IMR-90 (cell line): ENCODE results near the gene ALG1. TPM values are rescaled to one million over a fixed set of nuclear protein-coding genes. Genes with fewer than 3 reads are reported as not detected.

Experiments used
- ATAC-seq: fragments of 200-7000 bp; cut with Tn5 transposase; 2 replicates; pipeline ENCODE4 v1.9.1; 2020; ENCODE audit warnings: low read depth, mild to moderate bottlenecking, moderate library complexity
- BruUV-seq: library from RNA; stranded (reverse); fragments of 400-500 nt; replicated peaks from 2 replicates; lab custom pipeline; 2021; lab: Mats Ljungman, UMichigan
- CTCF ChIA-PET: fragments of 300-600 bp; formaldehyde crosslinking; extraction: SDS; loops from one replicate; lab custom pipeline; 2021; ENCODE audit warnings: antibody characterized with exemption; lab: Yijun Ruan, JAX
- POLR2A ChIA-PET: fragments of 300-600 bp; sonication (Branson Sonifier 250); formaldehyde crosslinking; loops from one replicate; lab custom pipeline; 2022; ENCODE audit warnings: antibody characterized with exemption; ENCODE audit not compliant: unreplicated experiment; lab: Charles Lee
- DNase-seq: peaks from one replicate; pipeline ENCODE4 v3.0.0; 2013
- H2AFZ ChIP-seq: replicated peaks from 2 replicates; pipeline ENCODE3; 2013; ENCODE audit warnings: low read length, mild to moderate bottlenecking; ENCODE audit not compliant: poor library complexity
- H2AK5ac ChIP-seq: 2 replicates; pipeline ENCODE4 v1.6.1; 2013; ENCODE audit warnings: low read depth, low read length, inconsistent platforms
- H2AK9ac ChIP-seq: replicated peaks from 2 replicates; pipeline ENCODE3; 2013; ENCODE audit warnings: mild to moderate bottlenecking, low read depth, low read length, moderate library complexity; ENCODE audit not compliant: poor library complexity
- H2BK120ac ChIP-seq: 2 replicates; pipeline ENCODE4 v1.6.1; 2013; ENCODE audit warnings: low read depth, low read length, inconsistent platforms
- H2BK15ac ChIP-seq: 3 replicates; pipeline ENCODE4 v1.6.1; 2013; ENCODE audit warnings: low read depth, low read length, inconsistent platforms
- H2BK20ac ChIP-seq: 2 replicates; pipeline ENCODE4 v1.6.1; 2013; ENCODE audit warnings: low read depth, mild to moderate bottlenecking, inconsistent platforms, low read length, moderate library complexity
- H2BK5ac ChIP-seq: 2 replicates; pipeline ENCODE4 v1.6.1; 2013; ENCODE audit warnings: mild to moderate bottlenecking, low read depth, low read length, inconsistent platforms; ENCODE audit not compliant: poor library complexity, severe bottlenecking
- H3K14ac ChIP-seq: replicated peaks from 2 replicates; pipeline ENCODE4 v1.6.1; 2013; ENCODE audit warnings: low read depth, low read length, inconsistent platforms
- H3K18ac ChIP-seq: 2 replicates; pipeline ENCODE4 v1.6.1; 2013; ENCODE audit warnings: low read depth, low read length, control low read depth
- H3K23ac ChIP-seq: 2 replicates; pipeline ENCODE4 v1.6.1; 2013; ENCODE audit warnings: low read depth, low read length, inconsistent platforms
- H3K27ac ChIP-seq: 2 replicates; pipeline ENCODE4 v1.5.1; 2013; ENCODE audit warnings: mild to moderate bottlenecking, control low read depth, low read length; ENCODE audit not compliant: insufficient read depth
- H3K27me3 ChIP-seq: 2 replicates; pipeline ENCODE4 v1.6.1; 2013; ENCODE audit warnings: low read length; ENCODE audit not compliant: control insufficient read depth, insufficient read depth
- H3K36me3 ChIP-seq: 2 replicates; pipeline ENCODE4 v1.6.1; 2013; ENCODE audit warnings: low read length, mixed read lengths; ENCODE audit not compliant: control insufficient read depth, insufficient read depth
- H3K4ac ChIP-seq: 2 replicates; pipeline ENCODE4 v1.6.1; 2013; ENCODE audit warnings: low read depth, low read length, inconsistent platforms
- H3K4me1 ChIP-seq: 2 replicates; pipeline ENCODE4 v1.6.1; 2013; ENCODE audit warnings: low read length, mixed read lengths; ENCODE audit not compliant: control insufficient read depth, insufficient read depth
- H3K4me2 ChIP-seq: 2 replicates; pipeline ENCODE4 v1.6.1; 2013; ENCODE audit warnings: low read depth, mild to moderate bottlenecking, control low read depth, low read length, moderate library complexity
- H3K4me3 ChIP-seq: 2 replicates; pipeline ENCODE4 v1.5.1; 2013; ENCODE audit warnings: low read depth, mild to moderate bottlenecking, control low read depth, low read length, moderate library complexity; ENCODE audit not compliant: insufficient read depth
- H3K56ac ChIP-seq: 2 replicates; pipeline ENCODE4 v1.6.1; 2013; ENCODE audit warnings: low read length, inconsistent platforms; ENCODE audit not compliant: insufficient read depth; ENCODE audit errors: extremely low read depth
- H3K79me1 ChIP-seq, 2 experiments: 2 replicates each; pipeline ENCODE4 v1.6.1; 2013; ENCODE audit warnings: low read length in 2 of 2, inconsistent platforms in 1 of 2, low read depth in 1 of 2
- H3K9ac ChIP-seq: 2 replicates; pipeline ENCODE4 v1.6.1; 2013; ENCODE audit warnings: low read depth, low read length, control low read depth
- H3K9me1 ChIP-seq: 2 replicates; pipeline ENCODE4 v1.6.1; 2013; ENCODE audit warnings: low read length, inconsistent platforms; ENCODE audit not compliant: insufficient read depth
- H3K9me3 ChIP-seq: 2 replicates; pipeline ENCODE4 v1.6.1; 2013; ENCODE audit warnings: low read length; ENCODE audit not compliant: control insufficient read depth, insufficient read depth
- H4K20me1 ChIP-seq: 2 replicates; pipeline ENCODE4 v1.6.1; 2013; ENCODE audit warnings: low read length, inconsistent platforms; ENCODE audit not compliant: insufficient read depth
- H4K5ac ChIP-seq: 2 replicates; pipeline ENCODE4 v1.6.1; 2013; ENCODE audit warnings: mild to moderate bottlenecking, low read depth, low read length, control low read depth
- H4K8ac ChIP-seq, 2 experiments: 2 replicates each; pipeline ENCODE4 v1.6.1; 2013; ENCODE audit warnings: low read depth in 2 of 2, low read length in 2 of 2, control low read depth in 1 of 2, inconsistent platforms in 1 of 2
- H4K91ac ChIP-seq: 2 replicates; pipeline ENCODE4 v1.6.1; 2013; ENCODE audit warnings: low read depth, low read length, inconsistent platforms; ENCODE audit not compliant: insufficient read depth
- MAFK ChIP-seq: IDR thresholded peaks from 2 replicates; pipeline ENCODE4 v1.6.1; 2012; ENCODE audit warnings: low read depth, low read length, improper control_type of control experiment
- RAD21 ChIP-seq: IDR thresholded peaks from 2 replicates; pipeline ENCODE4 v1.6.1; 2012; ENCODE audit warnings: low read length, improper control_type of control experiment
- WGBS, 2 experiments: methylation state at CpG; one replicate each; pipeline versions ENCODE4 v1.1.5 to v1.1.7; 2013; ENCODE audit warnings: missing lambda C conversion rate in 2 of 2; ENCODE audit not compliant: insufficient read length in 1 of 2; ENCODE audit errors: extremely low coverage in 2 of 2; 5-methylcytosine and 5-hydroxymethylcytosine counted together
- dilution Hi-C: fragments of 300-500 bp; cut with HindIII; formaldehyde crosslinking; loops from one replicate; pipeline ENCODE4 v1.14.3; 2018; ENCODE audit warnings: low sequenced_read_pairs; ENCODE audit not compliant: unreplicated experiment
- in situ Hi-C: fragments of 300-500 bp; cut with MboI; formaldehyde crosslinking; loops from 3 replicates; pipeline ENCODE4 v1.14.3; 2019; ENCODE audit warnings: low sequenced_read_pairs, inconsistent platforms, mixed read lengths
- intact Hi-C: fragments of 100-400 bp; cut with micrococcal nuclease; formaldehyde crosslinking; loops from 2 replicates; pipeline ENCODE4 v1.10.0; 2022
- polyA plus RNA-seq, 3 experiments: library from polyadenylated mRNA; depleted of rRNA; stranded (reverse); fragments of >200 nt; gene quantifications; 2 replicates each; pipeline ENCODE4 v1.2.3, GENCODE V29; 2012; ENCODE audit warnings: low replicate concordance in 1 of 3
- total RNA-seq: library from RNA; depleted of rRNA; stranded (reverse); fragments of >200 nt; gene quantifications from 2 replicates; pipeline ENCODE4 v1.2.3, GENCODE V29; 2012
- TF ChIP-seq, protein P1 (sequence below): fragments of 150-350 bp; IDR thresholded peaks from 2 replicates; pipeline ENCODE4 v1.6.1; 2017; ENCODE audit warnings: mild to moderate bottlenecking, antibody characterized with exemption, low read length, low read depth

The ALG1 gene
- total and polyA plus RNA-seq, 2 of the 4 experiments (the other 2 are of a cell fraction) = 30.9 to 41.0 TPM

DNA sequence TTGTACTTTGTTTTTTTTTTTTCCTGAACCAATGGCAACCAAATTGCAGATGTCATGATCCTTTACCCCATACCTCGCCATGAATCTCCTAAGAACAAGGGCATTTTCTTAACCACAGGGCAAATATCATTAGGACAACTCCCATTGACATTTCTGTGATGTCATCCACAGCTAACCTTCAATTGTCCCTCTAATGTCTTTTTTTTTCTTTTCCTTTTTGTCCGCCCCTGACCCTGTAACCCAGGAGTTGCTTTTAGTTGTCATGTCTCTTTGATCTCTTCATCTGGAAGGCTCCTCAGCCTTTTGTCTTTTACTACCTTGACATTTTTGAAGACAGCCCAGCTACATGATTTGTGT, 37.5 kb upstream of the ALG1 start (continued):
- TF ChIP-seq, protein P1, sequence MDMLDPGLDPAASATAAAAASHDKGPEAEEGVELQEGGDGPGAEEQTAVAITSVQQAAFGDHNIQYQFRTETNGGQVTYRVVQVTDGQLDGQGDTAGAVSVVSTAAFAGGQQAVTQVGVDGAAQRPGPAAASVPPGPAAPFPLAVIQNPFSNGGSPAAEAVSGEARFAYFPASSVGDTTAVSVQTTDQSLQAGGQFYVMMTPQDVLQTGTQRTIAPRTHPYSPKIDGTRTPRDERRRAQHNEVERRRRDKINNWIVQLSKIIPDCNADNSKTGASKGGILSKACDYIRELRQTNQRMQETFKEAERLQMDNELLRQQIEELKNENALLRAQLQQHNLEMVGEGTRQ = no peak

GRCh38 chr16:5035909-5036227, 35.8 kb upstream of the ALG1 start:
- H3K27me3 ChIP-seq = no peaks in the 10 kb centered on the region
- TF ChIP-seq RAD21 (no peak), MAFK (no peak)
- no peak overlapping the region for H2AFZ ChIP-seq
- no peak overlapping the region for H3K23ac ChIP-seq
- ChIA-PET POLR2A (no interaction called here), CTCF (no interaction called here)
- DNase-seq (no peak), ATAC-seq (no peak)
- H3K36me3 ChIP-seq = no peaks in the 10 kb centered on the region
- H3K79me1 ChIP-seq = peaks cover 3 to 13% of the 10 kb centered on the region in 2 experiments; a peak in 2 of 4 replicates
- H2AK5ac ChIP-seq = no peak overlapping the region
- no TSS peak for BruUV-seq
- H4K8ac ChIP-seq = no peak overlapping the region
- no peak overlapping the region for H3K4me2 ChIP-seq
- H2BK20ac ChIP-seq = no peak overlapping the region
- 44% methylated on average over 1 of the region's 1 CpG; no CpG with 5 or more reads in 1 of the 2 experiments for WGBS, 2 experiments
- no peaks in the 10 kb centered on the region for H3K9me3 ChIP-seq
- dilution Hi-C loops = no loop called here
- no peak overlapping the region for H2BK15ac ChIP-seq
- H3K27ac ChIP-seq = no peak overlapping the region
- H3K18ac ChIP-seq = no peak overlapping the region
- no peak overlapping the region for H4K91ac ChIP-seq
- H3K14ac ChIP-seq = no peak overlapping the region
- no peak overlapping the region for H3K4ac ChIP-seq
- H3K9ac ChIP-seq = no peak overlapping the region
- no peaks in the 10 kb centered on the region for H4K20me1 ChIP-seq
- peaks cover 3% of the 10 kb centered on the region; the same call in 1 of the 2 replicates for H3K4me1 ChIP-seq
- no peak overlapping the region for H3K4me3 ChIP-seq
- no peak overlapping the region for H2BK120ac ChIP-seq
- peaks cover 8% of the 10 kb centered on the region for H3K9me1 ChIP-seq
- intact Hi-C loops = no loop called here
- H4K5ac ChIP-seq = no peak overlapping the region
- no peak overlapping the region for H2BK5ac ChIP-seq
- H3K56ac ChIP-seq = no peak overlapping the region
- in situ Hi-C loops = no loop called here
- H2AK9ac ChIP-seq = no peak overlapping the region
